HG02870 (cell line): ENCODE measurements around the gene METTL9.
A peak's percentile ranks its signal among the peaks of the same experiment; 100 is the strongest.
"Not testable (repeated sequence)": the region's sequence is repeated elsewhere in the genome, so short reads cannot be mapped to it uniquely, and the experiment has no call there.

Experiments
- ATAC-seq: cut with Tn5 transposase; IDR thresholded peaks from one replicate; pipeline ENCODE4 v1.9.1; 2021; ENCODE audit warnings: mild to moderate bottlenecking, moderate library complexity; ENCODE audit not compliant: unreplicated experiment

The METTL9 gene

GRCh38 chr16:21634216-21634615 lies 34.8 kb downstream of the METTL9 start:
- no peak for ATAC-seq

GRCh38 chr16:21635694-21636093 lies 36.3 kb downstream of the METTL9 start:
- ATAC-seq = not testable (repeated sequence)

GRCh38 chr16:21637032-21637968 lies 37.9 kb downstream of the METTL9 start:
- ATAC-seq = no peak

- ATAC-seq = no peak
Observed at GRCh38 chr16:21638573-21638975, 39.2 kb downstream of the METTL9 start.

- no peak for ATAC-seq
Observed at GRCh38 chr16:21639493-21639892, 40.1 kb downstream of the METTL9 start.

GRCh38 chr16:21641916-21642315 lies 42.5 kb downstream of the METTL9 start:
- ATAC-seq = no peak

GRCh38 chr16:21642861-21643260 lies 43.5 kb downstream of the METTL9 start:
- no peak for ATAC-seq

- ATAC-seq = no peak
Observed at GRCh38 chr16:21643785-21644184, 44.4 kb downstream of the METTL9 start.

- ATAC-seq = no peak
Observed at GRCh38 chr16:21644674-21645073, 45.3 kb downstream of the METTL9 start.

- peak; percentile 36 for ATAC-seq
Observed at GRCh38 chr16:21645261-21645721, 45.9 kb downstream of the METTL9 start.

GRCh38 chr16:21646091-21646490 lies 46.7 kb downstream of the METTL9 start:
- no peak for ATAC-seq

GRCh38 chr16:21646721-21647561 lies 47.6 kb downstream of the METTL9 start:
- peak; percentile 81 for ATAC-seq

- no peak for ATAC-seq
Observed at GRCh38 chr16:21647562-21648164, 48.3 kb downstream of the METTL9 start.

GRCh38 chr16:21649826-21650406 lies 50.5 kb downstream of the METTL9 start:
- ATAC-seq = not testable (repeated sequence)

- no peak for ATAC-seq
Observed at GRCh38 chr16:21650521-21650920, 51.1 kb downstream of the METTL9 start.

GRCh38 chr16:21651515-21651914 lies 52.1 kb downstream of the METTL9 start:
- ATAC-seq = no peak

GRCh38 chr16:21652453-21652852 lies 53.1 kb downstream of the METTL9 start, which contains the start of gene IGSF6:
Gene IGSF6, minus strand, starts transcription at chr16:21652608. Its CDS starts 10 bp downstream, at chr16:21652598.
- no peak for ATAC-seq

GRCh38 chr16:21653571-21653970 lies 54.2 kb downstream of the METTL9 start:
- ATAC-seq = no peak

GRCh38 chr16:21654466-21654865 lies 55.1 kb downstream of the METTL9 start:
- ATAC-seq = no peak

- ATAC-seq = no peak
Observed at GRCh38 chr16:21654881-21655280, 55.5 kb downstream of the METTL9 start.
